ENCODE measurements around the gene VCX2. TPM values are rescaled to one million over a fixed set of nuclear protein-coding genes. Genes with fewer than 3 reads are reported as not detected.

Gene VCX2
- polyA plus RNA-seq, 1 of the 3 experiments (the other 2 are of a cell fraction), result not detected

GRCh38 chrX:8141896-8142295 lies 29.2 kb downstream of the VCX2 start (continued):
- TF ChIP-seq, protein P1, sequence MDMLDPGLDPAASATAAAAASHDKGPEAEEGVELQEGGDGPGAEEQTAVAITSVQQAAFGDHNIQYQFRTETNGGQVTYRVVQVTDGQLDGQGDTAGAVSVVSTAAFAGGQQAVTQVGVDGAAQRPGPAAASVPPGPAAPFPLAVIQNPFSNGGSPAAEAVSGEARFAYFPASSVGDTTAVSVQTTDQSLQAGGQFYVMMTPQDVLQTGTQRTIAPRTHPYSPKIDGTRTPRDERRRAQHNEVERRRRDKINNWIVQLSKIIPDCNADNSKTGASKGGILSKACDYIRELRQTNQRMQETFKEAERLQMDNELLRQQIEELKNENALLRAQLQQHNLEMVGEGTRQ (IDR thresholded peaks at IDR 0.05; ENCODE audit: borderline replicate concordance, low read depth, low read length), result no peak
- no peak for TF ChIP-seq EP300 (IDR thresholded peaks at IDR 0.05; ENCODE audit: borderline replicate concordance in 1 of 2, low read depth in 1 of 2, low read length in 1 of 2)
- TF ChIP-seq SIN3A (IDR thresholded peaks at IDR 0.05; ENCODE audit: borderline replicate concordance, low read depth, low read length), result no peak

DNA sequence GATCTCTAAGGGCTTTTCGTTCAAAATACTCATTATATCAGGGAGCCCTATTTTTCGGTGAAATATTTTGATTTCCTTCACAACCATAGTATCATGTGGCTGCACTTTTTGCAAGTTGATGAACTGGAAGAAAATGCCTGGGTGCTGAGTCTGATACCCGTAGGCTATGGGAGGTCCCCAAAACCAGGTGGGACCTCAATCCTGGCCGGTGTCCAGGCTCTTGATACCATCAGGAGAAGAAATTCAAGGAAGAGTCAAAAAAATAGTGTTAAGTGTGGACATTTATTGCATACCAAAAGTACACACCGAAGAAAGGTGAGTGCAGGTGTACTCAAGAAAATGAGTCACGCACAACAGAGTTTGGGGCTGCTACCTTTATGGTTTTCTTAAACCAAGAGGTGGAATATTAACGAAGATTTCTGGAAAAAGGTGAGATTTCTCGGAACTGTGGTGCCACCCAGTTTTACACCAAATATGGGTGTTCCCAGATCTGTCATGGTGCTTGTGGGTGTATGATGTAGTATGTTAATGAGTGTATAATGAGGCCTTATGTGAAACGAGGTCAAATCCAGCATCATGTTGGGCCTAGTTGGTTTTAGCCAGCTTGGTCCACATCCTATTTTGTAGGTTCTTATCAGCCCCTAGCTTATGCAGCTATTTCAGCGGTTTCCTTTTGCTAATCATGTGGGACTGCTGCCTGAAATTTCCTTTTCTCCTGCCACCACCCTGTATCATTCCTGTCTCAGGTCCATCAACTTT lies 29.9 kb downstream of the VCX2 start:
- H4K20me1 ChIP-seq (ENCODE audit: insufficient read depth), result no peaks in the 10 kb centered on the region
- POLR2A ChIA-PET, result no interaction called here

More for the DNA sequence above, 29.9 kb downstream of the VCX2 start:
- DNase-seq, result no peak
- WGBS (ENCODE audit: low lambda C conversion rate), result 17% methylated on average over 10 of the region's 10 CpGs
- H3K9me3 ChIP-seq, result no peaks in the 10 kb centered on the region
- H3K36me3 ChIP-seq (replicated peaks in 1 of 2; ENCODE audit: control insufficient read depth in 1 of 2, insufficient read depth in 2 of 2, low read length in 1 of 2), result no peaks in the 10 kb centered on the region
- no peak overlapping the region for H3K9ac ChIP-seq
- H3K27ac ChIP-seq (ENCODE audit: low read depth in 2 of 2, low read length in 1 of 2), result no peak overlapping the region
- no peaks in the 10 kb centered on the region for H3K27me3 ChIP-seq (ENCODE audit: insufficient read depth)
- no peaks in the 10 kb centered on the region for H3K79me2 ChIP-seq (ENCODE audit: insufficient read depth)
- no peaks in the 10 kb centered on the region for H3F3A ChIP-seq (replicated peaks; ENCODE audit: insufficient read depth)
- H3K4me3 ChIP-seq (ENCODE audit: low read depth in 2 of 2, low read length in 1 of 2), result no peak overlapping the region
- no peak overlapping the region for H3K4me2 ChIP-seq
- no peak overlapping the region for H2AFZ ChIP-seq (ENCODE audit: low read depth)
- H3K4me1 ChIP-seq (ENCODE audit: control insufficient read depth in 1 of 2, insufficient read depth in 2 of 2, low read depth in 1 of 2, low read length in 1 of 2), result no peaks in the 10 kb centered on the region
- no peak for TF ChIP-seq RFX5 (IDR thresholded peaks at IDR 0.05; ENCODE audit: low read length)
- TF ChIP-seq, protein P2, sequence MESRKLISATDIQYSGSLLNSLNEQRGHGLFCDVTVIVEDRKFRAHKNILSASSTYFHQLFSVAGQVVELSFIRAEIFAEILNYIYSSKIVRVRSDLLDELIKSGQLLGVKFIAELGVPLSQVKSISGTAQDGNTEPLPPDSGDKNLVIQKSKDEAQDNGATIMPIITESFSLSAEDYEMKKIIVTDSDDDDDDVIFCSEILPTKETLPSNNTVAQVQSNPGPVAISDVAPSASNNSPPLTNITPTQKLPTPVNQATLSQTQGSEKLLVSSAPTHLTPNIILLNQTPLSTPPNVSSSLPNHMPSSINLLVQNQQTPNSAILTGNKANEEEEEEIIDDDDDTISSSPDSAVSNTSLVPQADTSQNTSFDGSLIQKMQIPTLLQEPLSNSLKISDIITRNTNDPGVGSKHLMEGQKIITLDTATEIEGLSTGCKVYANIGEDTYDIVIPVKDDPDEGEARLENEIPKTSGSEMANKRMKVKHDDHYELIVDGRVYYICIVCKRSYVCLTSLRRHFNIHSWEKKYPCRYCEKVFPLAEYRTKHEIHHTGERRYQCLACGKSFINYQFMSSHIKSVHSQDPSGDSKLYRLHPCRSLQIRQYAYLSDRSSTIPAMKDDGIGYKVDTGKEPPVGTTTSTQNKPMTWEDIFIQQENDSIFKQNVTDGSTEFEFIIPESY (IDR thresholded peaks at IDR 0.05; ENCODE audit: borderline replicate concordance, low read depth), result no peak
- TF ChIP-seq TAF1 (IDR thresholded peaks at IDR 0.05; ENCODE audit: borderline replicate concordance, low read depth, low read length), result no peak
- TF ChIP-seq GABPA (IDR thresholded peaks at IDR 0.05; ENCODE audit: low read depth), result no peak
- no peak for TF ChIP-seq SIN3A (IDR thresholded peaks at IDR 0.05; ENCODE audit: borderline replicate concordance, low read depth, low read length)
- no peak for TF ChIP-seq REST (IDR thresholded peaks at IDR 0.05; ENCODE audit: low read depth, low read length)
- no peak for TF ChIP-seq YY1 (IDR thresholded peaks at IDR 0.05; ENCODE audit: low read depth)
- no peak for TF ChIP-seq NFIC (IDR thresholded peaks at IDR 0.05; ENCODE audit: borderline replicate concordance)
- TF ChIP-seq EP300 (IDR thresholded peaks at IDR 0.05; ENCODE audit: borderline replicate concordance in 1 of 2, low read depth in 1 of 2, low read length in 1 of 2), result no peak
- TF ChIP-seq GATA2 (CRISPR knock-in tag; IDR thresholded peaks at IDR 0.05), result no peak
- no peak for TF ChIP-seq MXI1 (IDR thresholded peaks at IDR 0.05; ENCODE audit: low read depth, low read length)
- TF ChIP-seq CHD2 (IDR thresholded peaks at IDR 0.05; ENCODE audit: low read length, partially characterized antibody), result no peak
- no peak for TF ChIP-seq FOSL2 (IDR thresholded peaks at IDR 0.05; ENCODE audit: borderline replicate concordance, low read depth)
- no peak for TF ChIP-seq FOXM1 (IDR thresholded peaks at IDR 0.05; ENCODE audit: low read depth)
- H3K9me2 ChIP-seq, result no peaks in the 10 kb centered on the region
- CTCF ChIA-PET, result no interaction called here

All from SK-N-SH (cell line).